NCI-H1930 (cell line): ENCODE results near the gene MDH2.
"Not testable (repeated sequence)": the region's sequence is repeated elsewhere in the genome, so short reads cannot be mapped to it uniquely, and the experiment has no call there.

Experiments
- DNase-seq, 2 experiments: peaks; one replicate each; lab custom pipeline; 2025; lab: John Stamatoyannopoulos, UW

Gene MDH2, protein sequence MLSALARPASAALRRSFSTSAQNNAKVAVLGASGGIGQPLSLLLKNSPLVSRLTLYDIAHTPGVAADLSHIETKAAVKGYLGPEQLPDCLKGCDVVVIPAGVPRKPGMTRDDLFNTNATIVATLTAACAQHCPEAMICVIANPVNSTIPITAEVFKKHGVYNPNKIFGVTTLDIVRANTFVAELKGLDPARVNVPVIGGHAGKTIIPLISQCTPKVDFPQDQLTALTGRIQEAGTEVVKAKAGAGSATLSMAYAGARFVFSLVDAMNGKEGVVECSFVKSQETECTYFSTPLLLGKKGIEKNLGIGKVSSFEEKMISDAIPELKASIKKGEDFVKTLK

DNA sequence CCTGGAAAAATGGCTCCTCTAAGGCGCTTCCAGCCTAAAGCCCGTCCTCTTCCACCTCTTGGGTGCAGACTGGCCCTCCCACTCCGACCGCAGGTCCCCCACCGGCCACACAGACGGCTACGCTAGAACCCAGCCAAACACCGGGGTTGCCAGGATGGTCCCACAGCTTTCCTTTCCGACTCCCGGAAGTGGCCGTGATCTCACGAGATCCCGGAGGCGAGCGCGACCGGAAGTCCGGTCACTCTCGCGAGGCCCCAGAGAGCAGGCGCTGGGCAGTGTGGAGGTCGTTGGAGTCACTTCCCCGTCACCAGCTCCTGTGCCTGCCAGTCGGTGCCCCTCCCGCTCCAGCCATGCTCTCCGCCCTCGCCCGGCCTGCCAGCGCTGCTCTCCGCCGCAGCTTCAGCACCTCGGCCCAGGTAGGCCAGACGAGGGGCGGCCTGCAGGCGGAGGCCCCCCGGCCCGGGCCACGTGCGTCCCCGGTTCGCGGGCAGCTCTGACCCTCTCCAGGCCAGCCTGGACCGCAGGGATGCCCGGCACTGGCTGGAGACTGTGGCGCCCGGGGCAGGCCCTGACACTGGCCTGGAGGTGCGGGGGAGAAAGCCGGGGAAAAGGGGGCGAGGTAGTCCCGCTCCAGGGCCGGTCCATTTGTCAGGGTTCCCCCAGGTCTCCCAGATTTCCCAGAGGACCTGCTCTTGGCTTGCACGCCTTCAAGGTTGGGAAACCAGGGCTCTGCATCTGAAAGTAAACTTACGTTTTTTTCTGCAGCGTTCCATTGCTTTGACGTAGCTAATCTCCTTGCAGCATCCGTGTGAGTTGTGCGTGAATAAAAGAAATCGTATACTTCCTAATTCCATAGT is at the start of gene MDH2, which contains the start of gene STYXL1:
Gene MDH2, plus strand, starts transcription at position 296 of the 857 bp plus-strand sequence. Its CDS starts 55 bp downstream, at position 351.
Gene STYXL1, minus strand, starts transcription at position 190 of the 857 bp plus-strand sequence. CDS start 17,477 bp downstream, outside the sequence.
- peak; percentile 93 to 95 for DNase-seq

DNA sequence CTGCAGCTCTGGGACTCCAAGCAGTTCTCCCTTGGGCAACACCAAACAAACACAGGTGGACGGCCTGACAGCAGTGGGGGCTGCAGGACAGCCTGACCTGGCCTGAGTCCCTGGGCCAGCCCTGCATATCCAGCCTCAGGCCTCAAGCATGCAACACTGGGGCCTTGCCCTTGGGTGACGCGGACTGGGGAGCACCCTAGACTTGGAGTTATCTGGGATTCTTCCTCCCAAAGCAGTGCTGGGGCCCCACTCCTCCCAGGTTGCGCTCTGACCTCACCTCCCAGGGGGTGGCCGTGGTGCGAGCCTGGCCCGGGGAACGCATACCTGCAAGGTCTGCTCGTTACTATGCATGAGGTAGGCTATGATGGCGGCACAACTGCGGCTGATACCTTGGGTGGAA is 47.3 kb upstream of the MDH2 start:
- DNase-seq, result no peak

DNA sequence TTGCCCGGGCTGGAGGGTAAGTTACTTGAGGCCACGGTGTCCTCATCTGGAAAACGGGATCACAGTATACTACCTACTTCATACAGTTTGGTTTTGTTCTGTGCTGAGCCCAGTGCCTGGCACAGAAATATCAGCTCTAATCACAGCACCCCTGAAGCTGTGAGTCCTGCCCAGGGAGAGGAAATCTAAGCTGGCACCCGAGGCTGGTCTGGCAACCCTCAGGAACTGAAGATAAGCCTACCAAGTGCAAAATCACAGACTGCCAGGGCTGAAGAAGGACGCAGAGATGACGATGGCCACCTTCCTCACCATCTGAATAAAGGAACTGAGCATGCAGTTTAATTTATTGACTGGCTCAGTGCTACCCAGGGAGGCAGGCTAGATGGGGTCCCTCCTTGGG is 45.8 kb upstream of the MDH2 start:
- DNase-seq, result no peak

DNA sequence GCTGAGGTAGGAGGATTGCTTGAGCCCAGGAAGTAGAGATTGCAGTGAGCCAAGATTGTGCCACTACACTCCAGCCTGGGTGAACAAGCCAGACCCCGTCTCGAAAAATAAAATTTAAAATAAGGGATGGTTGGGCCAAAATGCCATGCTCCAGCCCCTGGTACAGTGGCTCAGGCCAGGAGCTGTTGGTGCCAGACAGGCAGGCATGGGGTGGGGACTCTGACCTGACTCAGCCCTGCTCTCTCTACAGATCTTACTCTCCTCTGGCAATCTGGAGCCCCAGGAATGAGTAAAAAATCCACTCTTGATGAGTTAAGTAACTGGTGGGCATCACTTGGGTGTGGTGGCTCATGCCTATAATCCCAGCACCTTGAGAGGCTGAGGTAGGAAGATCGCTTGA is 45.1 kb upstream of the MDH2 start:
- DNase-seq, result no peak

DNA sequence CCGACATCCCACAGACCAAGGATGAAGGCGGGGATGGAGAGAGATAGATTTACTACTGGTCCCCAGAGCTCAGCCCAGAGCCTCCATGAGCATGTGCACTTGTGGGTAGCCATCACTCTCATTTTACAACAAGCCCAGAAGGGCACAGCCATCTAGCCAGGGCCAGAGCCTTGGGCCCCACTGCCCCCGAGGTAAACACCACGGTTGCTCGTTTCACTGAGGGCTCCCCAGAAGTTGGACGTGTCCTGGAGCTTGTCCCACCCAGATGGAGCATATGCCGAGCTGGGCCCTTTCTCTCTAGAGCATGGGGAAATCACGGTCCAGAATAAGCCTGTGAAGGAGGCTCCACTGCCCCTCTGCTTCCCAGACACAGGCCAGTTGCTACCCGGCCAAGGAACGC is 44.6 kb upstream of the MDH2 start:
- no peak for DNase-seq

DNA sequence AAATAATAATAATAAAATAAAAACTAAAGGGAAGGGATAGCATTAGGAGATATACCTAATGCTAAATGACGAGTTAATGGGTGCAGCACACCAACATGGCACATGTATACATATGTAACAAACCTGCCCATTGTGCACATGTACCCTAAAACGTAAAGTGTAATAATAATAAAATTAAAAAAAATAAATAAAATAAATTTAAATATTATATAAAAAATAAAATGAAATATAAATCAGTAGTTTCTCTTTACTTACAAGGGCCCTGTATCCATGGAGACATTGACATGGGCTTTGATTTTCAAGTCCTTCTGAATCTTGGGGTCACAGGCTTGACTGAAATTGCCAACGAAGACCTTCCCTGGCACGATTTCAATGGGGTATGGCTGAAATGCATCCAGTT is 42.9 kb upstream of the MDH2 start:
- not testable (repeated sequence) for DNase-seq

DNA sequence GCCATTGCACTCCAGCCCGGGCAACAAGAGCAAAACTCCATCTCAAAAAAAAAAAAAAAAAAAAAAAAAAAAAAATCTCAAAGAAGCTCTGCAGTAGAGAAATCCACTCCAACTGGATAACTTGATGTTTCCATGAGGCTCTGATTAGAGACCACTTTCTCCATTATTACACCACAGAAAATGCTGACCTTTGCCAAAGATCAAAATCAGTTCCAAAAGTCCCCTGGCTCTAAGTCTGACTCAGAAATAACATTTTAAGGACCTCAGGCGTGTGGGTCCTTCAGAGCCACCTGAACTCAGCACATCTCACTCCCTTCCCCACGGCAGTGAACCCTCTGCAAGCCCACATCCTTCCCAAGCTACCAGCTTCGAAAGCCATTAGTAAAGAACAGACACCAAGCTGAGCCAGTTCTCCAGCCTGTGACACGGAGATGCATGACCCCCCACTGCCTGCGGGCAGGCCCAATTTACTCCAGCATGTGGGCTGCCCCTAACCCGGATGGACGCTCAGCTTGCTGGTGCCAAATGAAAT is 39.7 kb upstream of the MDH2 start:
- DNase-seq, result no peak

DNA sequence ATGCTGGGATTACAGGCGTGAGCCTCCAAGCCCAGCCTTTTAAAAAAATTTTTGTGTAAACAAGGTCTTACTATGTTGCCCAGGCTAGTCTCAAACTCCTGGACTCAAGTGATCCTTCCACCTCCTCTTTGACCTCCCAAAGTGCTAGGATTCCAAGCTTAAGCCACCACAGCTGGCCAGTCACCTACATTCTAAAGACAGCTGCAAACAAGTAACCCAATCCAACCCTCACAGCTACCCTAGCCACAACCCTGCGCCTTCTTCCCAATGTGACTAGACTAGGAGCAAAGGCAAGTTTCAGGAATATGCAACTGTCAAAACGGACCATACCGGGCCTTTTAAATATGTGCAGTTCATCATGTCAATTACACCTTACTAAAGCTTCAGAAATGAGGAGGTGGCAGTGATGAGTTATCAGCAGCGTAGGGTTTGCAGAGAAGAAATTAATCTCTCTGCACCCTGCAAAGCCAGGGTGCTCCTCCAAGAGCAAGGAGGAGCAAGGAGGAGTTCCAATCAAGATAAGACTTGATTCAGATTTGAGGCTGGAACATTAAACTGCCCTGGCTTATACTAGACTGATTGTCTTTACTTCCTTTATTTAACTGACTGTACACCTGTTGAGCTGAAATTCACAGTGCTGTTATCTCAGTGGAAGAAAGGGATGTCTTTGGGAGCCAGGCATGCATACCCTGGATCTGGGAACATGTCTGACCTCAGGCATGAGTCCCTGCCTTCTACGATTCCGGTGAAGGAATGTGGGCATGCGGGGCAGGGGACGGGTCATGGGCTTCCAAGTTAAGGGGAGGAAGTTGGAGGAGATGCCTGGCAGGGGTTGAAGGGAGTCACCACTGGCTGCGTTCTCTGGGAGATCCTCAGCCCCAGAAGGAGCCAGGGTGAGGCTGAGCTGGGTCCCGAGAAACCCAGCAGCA is 38.0 kb upstream of the MDH2 start:
- no peak for DNase-seq

DNA sequence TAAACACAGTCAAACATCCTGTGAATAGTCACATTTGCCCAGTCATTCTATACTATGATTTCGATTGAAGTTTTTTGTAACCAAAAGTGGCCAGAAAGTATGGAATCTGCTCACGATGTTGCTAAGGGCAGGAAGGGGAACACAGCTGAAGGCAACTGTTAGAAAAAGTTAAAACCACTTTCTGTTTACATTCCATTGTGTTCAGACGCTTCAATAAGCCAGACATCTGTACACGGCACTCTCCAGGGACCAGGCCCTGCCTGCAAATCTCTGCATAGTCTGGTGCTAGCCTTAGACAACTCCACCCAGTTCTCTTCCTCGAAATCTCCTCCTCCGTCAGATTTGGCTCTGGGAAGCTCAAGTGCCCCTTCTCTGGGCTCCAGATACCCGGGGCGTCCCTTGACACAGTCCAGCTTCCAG is 36.5 kb upstream of the MDH2 start:
- DNase-seq, result no peak

DNA sequence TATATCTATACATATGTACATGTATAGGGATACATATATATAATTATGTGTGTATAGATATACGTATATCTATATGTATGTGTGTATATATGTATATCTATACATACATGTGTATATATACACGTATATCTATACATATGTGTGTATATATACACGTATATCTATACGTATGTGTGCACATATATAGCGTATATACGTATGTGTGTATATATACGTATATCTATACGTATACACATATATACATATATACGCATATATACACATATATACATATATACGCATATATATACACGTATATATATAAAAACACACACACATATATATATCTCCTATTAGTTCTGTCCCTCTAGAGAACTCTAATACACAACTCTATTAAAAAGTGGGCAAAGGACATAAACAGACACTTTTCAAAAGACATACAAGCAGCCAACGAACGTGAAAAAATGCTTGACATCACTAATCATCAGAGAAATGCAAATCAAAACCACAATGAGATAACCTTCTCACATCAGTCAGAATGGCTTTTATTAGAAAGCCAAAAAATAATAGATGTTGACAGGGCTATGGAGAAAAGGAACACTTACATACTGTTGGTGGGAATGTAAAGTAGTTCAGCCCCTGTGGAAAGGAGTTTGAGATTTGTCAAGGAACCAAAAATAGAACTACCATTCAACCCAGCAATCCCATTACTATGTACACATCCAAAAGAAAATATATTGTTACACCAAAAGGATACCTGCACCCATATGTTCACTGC is 31.5 kb upstream of the MDH2 start:
- DNase-seq, result no peak

DNA sequence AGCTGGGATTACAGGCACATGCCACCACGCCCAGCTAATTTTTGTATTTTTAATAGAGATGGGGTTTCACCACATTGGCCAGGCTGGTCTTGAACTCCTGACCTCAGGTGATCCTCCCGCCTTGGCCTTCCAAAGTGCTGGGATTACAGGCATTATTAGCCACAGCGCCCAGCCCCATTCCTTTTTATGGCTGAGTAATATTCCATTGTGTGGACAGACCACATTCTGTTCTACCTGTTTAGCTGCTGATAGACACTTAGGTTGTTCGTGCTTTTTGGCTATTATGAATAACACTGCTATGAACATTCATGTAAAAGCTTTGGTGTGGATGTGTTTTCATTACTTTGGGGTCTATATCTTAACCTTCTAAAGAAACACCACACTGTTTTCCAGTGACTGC is 29.4 kb upstream of the MDH2 start:
- DNase-seq, result not testable (repeated sequence)

DNA sequence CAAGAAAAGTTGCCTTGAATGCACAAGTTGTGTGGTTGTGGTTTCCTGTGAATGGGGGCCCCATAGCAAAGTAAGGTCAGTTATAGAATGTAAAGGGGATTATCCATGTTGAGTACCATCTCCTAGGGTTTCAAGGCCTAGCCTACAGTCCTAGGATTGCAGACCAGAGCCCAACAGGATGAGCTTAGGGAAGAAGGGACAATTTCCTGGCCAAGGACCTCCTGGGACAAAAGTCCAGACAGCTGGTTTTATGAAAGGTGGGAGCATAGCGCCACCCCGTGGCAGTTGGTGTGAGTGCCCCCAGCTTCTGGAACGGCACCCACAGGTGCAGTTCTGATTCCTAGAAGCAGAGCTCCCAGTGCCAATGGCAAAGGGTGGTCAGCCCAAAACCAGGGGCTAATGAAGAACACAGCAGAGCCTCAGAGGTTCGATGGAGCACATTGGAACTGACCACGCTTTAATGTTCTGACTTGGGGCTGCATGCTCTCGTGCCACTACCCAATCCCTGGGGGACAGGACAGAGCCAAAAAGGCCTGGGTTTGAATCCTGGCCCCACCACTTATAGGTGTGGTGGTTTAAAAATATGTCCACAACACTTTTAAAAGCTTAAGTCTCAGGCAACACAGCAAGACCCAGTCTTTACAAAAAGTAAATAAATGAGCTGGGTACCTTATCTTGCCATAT is 27.7 kb upstream of the MDH2 start:
- peak; percentile 25 to 77 for DNase-seq

DNA sequence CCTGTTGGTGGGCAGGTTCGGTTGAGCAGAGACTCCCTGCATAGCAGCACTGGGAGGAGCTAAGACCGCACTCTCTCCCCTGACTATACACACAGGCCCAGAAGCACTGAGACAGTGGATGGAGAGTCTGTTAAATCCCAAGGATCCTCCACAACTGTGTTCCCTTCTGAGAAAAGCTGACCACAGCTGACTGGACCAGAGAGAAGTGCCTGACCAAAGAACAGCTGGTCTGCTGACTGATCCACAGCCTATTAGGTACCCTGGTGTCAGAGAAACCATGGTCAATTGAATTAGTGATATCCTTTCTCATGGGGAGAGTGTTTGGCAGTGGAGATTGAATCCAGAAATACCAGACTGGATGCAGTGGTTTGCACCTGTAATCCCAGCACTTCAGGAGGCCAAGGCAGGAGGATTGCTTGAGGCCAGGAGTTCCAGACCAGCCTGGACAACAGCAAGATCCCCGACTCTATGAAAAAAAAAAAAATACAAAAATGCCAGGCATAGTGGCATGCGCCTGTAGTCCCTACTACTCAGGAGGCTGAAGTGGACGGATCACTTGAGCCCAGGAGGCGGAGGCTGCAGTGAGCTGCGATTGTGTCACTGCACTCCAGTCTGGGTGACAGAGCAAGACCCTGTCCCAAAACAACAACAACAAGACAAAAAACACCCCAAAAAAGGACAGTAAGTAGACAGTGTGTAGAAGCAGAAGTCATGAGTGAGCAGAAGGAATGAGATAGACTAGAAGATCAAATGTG is 25.7 kb upstream of the MDH2 start:
- DNase-seq, result no peak

DNA sequence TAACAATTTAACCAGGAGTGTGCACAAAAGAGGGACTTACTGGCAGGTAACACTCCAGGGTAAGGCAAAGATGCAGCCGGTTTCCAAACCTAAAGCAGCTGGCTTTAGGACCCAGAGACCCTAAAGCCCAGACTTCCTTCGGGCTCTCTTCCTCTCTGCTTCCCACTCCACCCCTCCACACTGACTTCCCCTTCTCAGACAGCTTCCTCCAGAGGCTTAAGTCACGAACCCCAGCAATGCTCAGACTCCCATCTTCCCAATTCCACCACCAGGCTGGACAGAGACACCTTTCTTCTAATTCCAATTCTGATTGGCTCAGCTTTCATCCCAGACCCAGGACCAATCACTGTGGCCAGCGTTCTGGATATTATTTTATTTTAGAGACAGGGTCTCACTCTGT is 24.9 kb upstream of the MDH2 start:
- DNase-seq, result no peak

DNA sequence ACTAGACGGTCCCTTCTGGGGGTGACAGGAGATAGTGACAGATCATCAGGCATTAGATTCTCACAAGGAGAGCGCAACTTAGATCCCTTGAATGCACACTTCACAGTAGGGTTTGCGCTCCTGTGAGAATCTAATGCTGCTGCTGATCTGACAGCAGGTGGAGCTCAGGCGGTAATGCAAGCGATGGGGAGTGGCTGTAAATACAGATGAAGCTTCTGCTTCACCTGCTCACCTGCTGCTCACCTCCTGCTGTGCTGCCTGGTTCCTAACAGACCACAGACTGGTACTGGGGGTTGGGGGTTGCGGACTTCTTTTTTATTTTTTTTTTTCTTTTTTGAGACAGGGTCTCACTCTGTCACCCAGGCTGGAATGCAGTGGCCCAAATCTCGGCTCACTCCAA is 18.2 kb upstream of the MDH2 start:
- not testable (repeated sequence) for DNase-seq

DNA sequence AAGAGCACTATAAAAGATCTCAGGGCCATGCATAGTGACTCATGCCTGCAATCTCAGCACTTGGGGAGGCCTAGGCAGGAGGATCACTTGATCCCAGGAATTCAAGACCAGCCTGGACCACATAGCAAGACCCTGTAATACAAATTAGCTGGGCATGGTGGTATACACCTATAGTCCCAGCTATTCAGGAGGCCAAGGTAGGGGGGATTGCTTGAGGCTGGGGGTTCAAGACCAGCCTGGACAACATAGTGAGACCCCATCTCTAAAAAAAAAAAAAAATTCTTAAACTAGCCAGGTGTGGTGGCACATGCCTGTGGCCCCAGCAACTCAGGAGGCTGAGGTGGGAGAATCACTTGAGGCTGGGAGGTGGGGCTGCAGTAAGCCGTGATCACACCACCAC is 15.9 kb upstream of the MDH2 start:
- no peak for DNase-seq

DNA sequence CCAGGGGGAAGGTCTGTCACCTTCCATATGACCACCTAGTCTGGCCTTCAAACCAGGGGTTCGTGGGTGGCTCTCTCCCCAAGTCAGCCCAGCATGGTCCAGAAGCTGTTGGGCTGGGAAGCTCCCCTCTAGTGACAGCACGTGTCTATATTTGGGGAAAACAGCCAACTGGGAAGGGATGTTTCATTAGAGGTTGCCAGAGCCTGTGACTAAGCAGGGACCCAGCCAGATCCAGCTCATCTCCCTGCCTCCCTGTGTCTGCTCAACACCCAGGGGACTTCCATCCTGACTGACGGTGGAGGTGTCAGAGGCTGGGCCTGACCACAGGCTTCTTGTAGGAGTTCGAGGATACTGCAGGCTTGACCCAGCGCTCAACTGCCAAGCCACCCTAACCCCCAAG is 10.6 kb upstream of the MDH2 start:
- no peak for DNase-seq

DNA sequence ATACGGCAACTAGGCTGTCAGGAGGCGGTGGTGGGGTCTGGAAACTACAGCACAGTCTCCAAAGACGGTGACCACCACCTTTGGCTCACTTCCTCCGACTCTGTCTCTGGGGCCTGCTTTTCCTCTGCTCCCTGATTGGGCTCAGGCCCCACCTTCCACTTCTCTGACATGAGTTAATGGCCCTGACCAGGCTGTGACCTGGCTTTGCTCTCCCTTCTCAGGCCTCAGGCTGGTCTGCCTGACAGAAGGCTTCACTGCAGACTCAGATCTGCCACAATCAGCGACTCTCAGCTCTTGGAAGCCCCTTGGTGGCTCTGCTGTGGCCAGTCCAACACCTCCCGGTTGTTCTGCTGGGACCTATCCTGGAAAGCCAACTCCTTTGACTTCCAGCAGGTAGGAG is 7.8 kb upstream of the MDH2 start:
- no peak for DNase-seq

DNA sequence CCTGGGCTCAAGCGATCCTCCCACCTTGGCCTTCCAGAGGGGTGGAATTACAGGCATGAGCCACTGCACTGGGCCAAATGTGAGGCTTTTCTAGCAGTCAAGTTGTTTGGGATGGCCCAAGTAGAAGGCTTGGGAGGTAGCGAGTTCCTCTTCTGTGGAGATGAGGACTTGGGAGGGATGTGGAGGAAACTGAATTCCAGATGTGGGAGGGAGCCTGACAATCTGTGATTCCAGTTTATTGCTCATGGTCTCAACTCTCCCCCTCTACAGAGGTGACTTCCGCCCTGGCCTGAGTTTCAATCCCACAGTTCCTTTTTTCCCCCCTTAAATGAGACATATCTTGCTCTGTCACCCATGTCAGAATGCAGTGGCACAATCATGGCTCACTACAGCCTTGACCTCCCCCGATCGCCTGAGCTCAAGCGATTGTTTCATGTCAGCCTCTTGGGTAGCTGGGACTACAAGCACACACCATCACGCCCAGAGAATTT is 3.5 kb upstream of the MDH2 start:
- no peak for DNase-seq
